C4-2B (cell line): ENCODE measurements around the gene DOK1.

Experiments used
- H3K27ac ChIP-seq: fragments of 450-650 bp; 2 replicates; pipeline ENCODE4 v1.5.1; 2017
- ZFX ChIP-seq: fragments of 450-650 bp; IDR thresholded peaks from 2 replicates; pipeline ENCODE4 v1.6.1; 2017
- TF ChIP-seq, protein P1 (sequence below): fragments of 450-650 bp; conservative IDR thresholded peaks from 2 replicates; pipeline ENCODE4 v1.5.1; 2017; ENCODE audit warnings: mild to moderate bottlenecking

The DOK1 gene

DNA sequence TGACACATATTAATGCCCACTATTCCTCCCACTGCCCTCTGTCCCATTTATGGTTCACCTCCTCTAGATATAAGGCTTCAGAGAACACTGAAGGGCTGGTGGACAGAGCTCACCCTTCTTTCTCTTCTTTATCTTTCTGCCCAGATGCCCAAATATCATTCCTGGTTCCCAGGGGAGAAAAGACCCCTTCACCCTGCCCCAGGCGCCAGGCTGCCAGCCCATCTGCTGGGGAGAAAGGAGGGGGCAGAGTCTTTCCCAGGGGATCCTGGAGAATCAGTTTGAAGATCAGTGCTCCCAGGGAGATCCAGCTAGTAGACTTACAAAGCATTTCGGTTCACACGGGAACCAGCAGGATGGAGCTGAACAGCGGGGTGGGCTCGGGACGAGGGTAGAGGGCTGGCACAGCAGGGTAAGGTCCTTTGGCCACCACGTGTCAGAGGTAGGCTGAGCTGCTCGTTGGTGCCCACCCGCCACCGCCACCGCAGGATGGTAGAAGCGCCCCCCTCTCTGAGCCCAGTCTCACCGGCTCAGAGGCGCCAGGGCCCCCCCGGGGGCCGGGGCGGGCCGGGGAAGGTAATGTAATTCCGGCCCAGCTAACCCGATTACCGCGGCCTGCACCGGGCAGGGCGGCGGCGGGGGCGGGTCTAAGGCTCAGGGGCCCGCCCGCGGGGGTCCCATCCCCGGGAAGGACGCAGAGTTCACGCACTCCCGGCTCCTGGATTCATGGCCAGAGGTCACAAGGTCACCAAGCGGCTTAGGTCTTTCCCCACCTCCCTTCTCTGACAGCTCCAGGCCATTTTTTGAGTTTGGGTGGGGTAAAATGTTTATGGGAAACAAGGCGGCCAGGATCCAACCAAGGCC lies 41.5 kb upstream of the DOK1 start:
- TF ChIP-seq, protein P1, sequence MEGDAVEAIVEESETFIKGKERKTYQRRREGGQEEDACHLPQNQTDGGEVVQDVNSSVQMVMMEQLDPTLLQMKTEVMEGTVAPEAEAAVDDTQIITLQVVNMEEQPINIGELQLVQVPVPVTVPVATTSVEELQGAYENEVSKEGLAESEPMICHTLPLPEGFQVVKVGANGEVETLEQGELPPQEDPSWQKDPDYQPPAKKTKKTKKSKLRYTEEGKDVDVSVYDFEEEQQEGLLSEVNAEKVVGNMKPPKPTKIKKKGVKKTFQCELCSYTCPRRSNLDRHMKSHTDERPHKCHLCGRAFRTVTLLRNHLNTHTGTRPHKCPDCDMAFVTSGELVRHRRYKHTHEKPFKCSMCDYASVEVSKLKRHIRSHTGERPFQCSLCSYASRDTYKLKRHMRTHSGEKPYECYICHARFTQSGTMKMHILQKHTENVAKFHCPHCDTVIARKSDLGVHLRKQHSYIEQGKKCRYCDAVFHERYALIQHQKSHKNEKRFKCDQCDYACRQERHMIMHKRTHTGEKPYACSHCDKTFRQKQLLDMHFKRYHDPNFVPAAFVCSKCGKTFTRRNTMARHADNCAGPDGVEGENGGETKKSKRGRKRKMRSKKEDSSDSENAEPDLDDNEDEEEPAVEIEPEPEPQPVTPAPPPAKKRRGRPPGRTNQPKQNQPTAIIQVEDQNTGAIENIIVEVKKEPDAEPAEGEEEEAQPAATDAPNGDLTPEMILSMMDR = no peak
- no peak for TF ChIP-seq ZFX
- H3K27ac ChIP-seq = no peak overlapping the region

DNA sequence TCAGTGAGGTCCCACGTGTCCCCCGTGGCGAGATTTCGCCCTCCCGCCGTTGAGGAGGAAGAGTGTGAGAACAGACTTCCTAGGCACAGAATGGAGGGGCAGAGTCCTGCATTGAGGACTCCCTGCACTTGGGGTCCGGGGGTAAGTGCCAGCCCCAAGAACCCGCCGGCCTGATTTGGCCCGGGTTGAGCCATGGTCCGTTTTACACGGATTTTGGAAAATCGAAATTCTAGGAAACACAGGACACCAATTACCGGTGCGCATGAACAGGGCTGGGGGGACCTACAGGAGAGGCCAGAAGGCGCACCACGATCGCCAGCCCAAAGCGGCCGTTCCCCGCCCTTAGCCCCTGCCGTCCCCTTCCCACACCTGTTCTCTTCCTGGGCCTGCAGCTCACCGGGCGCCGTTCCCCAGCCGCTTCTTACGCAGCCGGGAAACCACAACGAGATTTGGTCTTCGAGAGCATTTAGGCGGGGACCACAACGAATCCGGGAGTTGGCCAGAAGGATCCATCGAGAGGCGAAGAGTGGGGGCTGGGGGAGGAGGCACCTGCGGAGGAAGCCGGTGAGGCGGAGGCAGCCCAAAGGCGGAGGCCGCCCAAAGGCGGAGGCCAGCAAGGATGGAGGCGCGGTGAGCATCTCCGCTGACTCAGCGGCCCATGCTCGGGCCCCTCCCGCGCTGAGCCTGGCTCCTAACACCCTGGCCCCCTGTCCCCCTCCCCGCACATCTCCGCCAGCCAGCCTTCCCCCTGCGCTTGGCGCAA lies 40.7 kb upstream of the DOK1 start:
- no peak overlapping the region for H3K27ac ChIP-seq

DNA sequence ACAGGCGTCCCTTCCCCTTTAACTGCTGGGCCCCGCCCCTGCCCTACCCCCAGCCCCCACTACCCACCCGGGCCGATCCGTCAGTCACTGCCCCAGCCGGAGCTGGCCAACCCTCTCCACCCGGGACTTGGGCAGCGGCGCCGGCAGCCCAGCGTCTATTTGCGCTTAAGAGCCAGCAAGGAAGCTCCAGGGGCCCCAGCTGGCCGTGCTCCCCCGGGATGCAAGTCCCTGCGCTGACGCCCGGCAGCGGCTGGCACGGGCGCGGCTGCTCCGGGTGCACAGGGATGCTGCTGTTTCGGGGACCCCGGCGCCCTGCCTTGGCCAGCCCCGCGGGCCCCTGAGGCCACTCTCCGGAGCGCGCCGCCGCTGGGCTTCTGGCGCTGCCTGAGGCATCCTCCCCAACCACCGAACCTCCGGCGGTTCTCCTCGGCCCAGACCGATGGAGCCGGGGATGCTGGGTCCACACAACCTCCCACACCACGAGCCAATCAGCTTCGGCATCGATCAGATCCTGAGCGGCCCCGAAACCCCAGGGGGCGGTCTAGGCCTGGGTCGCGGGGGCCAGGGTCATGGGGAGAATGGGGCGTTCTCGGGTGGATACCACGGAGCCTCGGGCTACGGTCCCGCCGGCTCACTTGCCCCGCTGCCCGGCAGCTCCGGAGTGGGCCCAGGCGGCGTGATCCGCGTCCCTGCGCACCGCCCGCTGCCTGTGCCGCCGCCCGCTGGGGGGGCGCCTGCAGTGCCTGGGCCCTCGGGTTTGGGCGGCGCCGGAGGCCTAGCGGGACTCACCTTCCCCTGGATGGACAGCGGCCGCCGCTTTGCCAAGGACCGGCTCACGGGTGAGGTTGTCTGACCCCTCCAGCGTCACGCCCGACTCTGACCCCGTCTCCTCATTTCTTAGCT lies 39.9 kb upstream of the DOK1 start, which contains the start of gene TLX2:
Gene TLX2 (plus strand): TSS at position 83 of the 903 bp plus-strand sequence. CDS start 357 bp downstream, at position 440.
- no peak within 1 kb of the TSS for H3K27ac ChIP-seq
- TF ChIP-seq ZFX = no peak
- TF ChIP-seq, protein P1 = no peak

More for the DNA sequence above, 40.7 kb upstream of the DOK1 start:
- TF ChIP-seq ZFX = no peak

DNA sequence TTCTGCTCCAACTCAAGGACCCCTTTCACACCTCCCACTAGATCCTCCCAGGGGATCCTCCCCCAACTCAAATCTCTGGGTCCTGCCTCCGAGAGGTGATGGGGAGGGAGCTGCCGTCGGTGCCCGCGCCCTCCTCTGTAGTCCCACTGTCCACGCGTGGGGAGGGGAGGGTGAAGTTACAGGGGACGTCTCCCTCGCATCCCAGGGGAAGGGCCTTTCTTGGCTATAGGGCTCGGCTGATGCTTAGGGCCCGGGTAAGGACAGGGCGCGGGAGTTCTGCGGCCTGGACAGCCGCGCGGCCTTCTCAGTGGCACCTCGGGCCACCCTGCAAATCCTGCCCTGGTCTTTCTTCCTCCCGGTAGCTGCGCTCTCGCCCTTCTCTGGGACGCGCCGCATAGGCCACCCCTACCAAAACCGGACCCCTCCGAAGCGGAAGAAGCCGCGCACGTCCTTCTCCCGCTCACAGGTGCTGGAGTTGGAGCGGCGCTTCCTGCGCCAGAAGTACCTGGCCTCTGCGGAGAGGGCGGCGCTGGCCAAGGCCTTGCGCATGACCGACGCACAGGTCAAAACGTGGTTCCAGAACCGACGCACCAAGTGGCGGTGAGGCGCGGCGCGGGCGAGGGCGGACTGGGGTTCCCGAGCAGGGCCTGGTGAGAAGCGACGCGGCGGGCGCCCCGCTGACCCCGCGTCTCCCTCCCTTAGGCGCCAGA lies 39.1 kb upstream of the DOK1 start:
- H3K27ac ChIP-seq = no peak overlapping the region
- TF ChIP-seq ZFX = no peak
- TF ChIP-seq, protein P1 = no peak

DNA sequence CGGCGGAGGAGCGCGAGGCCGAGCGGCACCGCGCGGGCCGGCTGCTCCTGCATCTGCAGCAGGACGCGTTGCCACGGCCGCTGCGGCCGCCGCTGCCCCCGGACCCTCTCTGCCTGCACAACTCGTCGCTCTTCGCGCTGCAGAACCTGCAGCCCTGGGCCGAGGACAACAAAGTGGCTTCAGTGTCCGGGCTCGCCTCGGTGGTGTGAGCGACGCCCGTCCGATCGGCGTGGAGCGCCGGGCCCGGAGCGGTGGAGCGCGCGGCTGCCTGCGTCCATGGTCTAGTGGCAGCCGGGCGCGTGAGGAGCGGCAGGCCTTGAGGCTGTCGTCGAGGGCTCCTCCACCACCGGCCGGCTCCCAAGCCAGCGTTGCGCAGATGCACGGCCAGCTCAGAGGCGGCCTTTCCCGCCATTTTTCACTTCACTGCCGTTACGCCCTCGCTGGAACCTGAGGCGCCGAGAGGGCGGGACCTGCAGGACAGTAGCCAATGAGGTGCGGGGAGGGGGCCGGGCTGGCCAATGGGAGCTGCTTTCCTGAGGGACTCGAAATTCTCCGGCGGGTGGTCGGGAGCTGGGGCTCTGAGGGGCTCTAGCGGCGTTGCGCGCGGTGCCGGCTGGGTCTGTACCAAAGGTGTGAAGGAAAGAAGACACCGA lies 38.4 kb upstream of the DOK1 start:
- no peak overlapping the region for H3K27ac ChIP-seq
- TF ChIP-seq, protein P1 = no peak
- TF ChIP-seq ZFX = no peak

- H3K27ac ChIP-seq = no peak overlapping the region
- TF ChIP-seq, protein P1 = no peak
- TF ChIP-seq ZFX = no peak
Measured at GRCh38 chr2:74516650-74517049, 37.9 kb upstream of the DOK1 start.
